Umbilical cord (tissue), 2 donors: ENCODE results near the gene BAG2. TPM values are rescaled to one million over a fixed set of nuclear protein-coding genes. Genes with fewer than 3 reads are reported as not detected.

Source experiments
- DNase-seq: peaks from one replicate; pipeline ENCODE4 v3.0.0-alpha.2; 2015; ENCODE audit warnings: low spot score
- total RNA-seq: library from RNA; depleted of rRNA; stranded (reverse); fragments of >200 nt; gene quantifications from one replicate; pipeline ENCODE4 v1.2.3, GENCODE V29; 2014; ENCODE audit warnings: low replicate concordance; ENCODE audit not compliant: insufficient read depth

The BAG2 gene
- 46.7 TPM for total RNA-seq

DNA sequence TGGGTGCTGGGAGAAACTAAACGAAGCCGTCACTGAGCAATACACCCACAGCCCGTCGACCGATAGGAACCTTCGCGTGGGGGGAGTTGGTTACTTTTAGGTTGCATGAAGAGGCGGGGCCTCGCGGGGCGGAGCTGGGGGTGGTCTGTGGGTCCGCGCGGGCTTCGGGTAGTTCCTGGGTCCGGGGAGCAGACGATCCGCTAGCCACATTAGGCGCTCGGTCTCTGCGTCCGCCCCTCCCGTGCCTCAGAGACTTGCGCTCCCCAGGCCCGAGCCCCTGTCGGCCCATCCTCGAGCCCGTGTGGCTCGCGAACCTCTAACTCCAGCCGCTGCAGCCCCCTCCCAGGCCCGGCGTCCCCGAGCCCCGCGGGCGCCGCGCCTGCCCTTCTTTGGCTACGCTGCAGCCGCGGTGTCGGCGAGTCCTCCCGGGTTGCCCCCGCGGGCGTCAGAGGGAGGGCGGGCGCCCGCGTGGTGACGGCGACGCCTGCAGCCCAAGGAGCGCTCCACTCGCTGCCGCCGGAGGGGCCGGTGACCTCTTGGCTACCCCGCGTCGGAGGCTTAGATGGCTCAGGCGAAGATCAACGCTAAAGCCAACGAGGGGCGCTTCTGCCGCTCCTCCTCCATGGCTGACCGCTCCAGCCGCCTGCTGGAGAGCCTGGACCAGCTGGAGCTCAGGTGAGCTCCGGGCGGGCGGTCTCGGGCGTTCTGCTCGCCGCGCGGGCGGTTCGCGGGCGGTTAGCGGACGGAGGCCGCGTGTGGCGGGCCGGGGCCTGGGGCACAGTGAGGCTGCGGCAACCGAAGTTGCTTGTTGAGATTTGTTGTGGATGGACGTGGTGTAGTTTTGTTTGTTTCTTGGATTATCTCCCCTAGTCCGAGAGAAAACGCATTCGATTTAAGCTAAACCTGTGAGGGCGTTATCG is at the start of gene BAG2:
Gene BAG2, plus strand, starts transcription at position 191 of the 920 bp plus-strand sequence. Its CDS starts 372 bp downstream, at position 563.
- peak; percentile 91 for DNase-seq

- DNase-seq: no peak
Measured at GRCh38 chr6:57123111-57123510, 49.0 kb upstream of the BAG2 start.

DNA sequence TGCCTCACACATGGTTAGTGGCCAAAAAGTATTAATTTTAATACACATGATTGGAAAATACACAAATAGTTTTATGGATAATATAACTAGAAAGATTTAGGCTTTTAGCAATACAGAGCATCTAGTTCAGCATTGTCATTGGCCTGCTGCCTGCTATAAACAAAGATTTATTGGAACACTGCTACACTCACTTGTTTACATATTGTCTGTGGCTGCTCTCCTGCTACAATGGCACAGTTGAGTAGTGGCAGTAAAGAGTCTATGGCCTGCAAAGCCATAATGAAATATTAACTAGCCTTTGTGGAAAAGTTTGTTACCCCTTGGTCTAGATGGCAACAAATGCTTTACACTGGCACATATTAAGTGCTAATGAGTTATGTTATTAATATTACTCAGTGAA is 44.4 kb upstream of the BAG2 start:
- no peak for DNase-seq

DNA sequence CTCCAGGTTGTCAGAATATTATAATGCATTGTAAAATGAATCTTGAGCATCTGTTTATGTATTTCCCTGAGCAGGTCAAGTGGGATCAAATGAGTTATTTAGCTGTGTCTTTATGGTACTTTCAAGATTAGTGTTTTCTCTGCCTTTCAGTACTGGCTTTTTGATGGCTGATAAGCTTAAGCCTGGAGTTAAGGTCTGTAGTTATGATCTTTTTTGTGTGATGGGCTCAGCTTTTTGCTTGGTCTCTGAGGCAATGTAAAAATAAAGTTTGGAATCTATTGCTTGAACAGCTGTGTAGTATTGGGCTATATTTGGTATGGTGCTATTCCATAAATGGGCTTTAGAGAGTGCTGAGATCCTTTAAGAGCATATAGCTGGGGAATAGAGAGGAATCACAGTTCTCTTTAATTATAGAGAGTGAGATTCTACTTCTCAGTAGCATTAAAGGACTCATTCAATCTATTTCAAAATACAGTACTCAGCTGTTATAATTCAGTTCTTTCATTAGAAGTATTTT is 41.4 kb upstream of the BAG2 start:
- DNase-seq: peak; percentile 94

DNA sequence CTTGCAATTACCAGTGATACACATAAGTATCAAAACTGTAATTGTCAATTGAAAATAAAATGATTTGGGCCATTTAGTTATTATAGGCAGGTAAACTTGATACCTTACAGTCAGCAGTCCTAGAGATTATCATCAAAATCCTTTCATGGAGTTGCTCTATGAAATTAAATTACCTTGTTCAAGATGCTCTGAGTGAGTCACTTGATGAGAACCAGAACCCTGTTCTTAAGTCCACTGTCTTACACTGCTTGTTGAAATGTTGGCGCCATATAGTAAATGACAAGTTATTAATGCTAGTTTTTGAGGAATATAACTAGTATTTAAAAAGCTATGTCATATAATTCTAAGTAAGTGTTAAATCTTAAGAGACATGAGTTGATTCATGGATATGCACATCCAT is 37.2 kb upstream of the BAG2 start:
- DNase-seq: peak; percentile 85

- DNase-seq: peak; percentile 76
Measured at GRCh38 chr6:57135885-57136284, 36.2 kb upstream of the BAG2 start.

- no peak for DNase-seq
Measured at GRCh38 chr6:57137350-57137749, 34.8 kb upstream of the BAG2 start.

DNA sequence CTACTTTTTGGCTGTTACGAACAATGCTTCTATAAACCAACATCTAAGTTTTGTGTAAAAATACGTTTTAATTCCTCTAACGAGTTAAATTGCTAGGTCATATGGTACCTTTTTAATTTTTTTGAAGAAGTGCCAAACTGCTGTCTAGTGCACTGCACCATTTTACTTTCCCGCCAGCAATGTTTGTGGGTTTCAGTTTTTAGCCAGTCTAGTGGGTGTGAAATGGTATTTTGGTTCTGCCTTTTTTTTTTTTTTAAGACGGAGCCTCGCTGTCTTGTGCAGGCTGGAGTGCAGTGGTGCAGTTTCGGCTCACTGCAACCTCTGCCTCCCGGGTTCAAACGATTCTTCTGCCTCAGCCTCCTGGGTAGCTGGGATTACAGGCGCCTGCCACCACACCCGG is 34.1 kb upstream of the BAG2 start:
- no peak for DNase-seq

GRCh38 chr6:57141451-57142177 is 30.5 kb upstream of the BAG2 start:
- peak; percentile 68 for DNase-seq

- no peak for DNase-seq
Measured at GRCh38 chr6:57142178-57142525, 30.0 kb upstream of the BAG2 start.

DNA sequence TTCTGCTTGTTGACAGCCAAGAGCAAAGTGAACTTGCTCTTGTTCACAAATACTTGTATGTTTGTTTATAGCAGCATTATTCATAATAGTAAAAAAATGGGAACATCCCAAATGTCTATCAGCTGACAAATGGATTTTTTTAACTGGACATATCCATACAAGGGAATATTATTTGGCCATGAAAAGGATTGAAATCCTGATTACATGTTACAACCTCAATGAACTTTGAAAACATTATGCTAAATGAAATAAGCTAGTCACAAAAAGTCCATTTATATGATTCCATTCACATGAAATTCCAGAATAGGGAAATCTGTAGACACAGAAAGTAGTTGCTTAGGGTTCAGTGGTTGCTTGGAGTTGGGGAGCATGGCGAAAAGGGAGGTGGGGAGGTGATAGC is 28.4 kb upstream of the BAG2 start:
- DNase-seq: no peak

DNA sequence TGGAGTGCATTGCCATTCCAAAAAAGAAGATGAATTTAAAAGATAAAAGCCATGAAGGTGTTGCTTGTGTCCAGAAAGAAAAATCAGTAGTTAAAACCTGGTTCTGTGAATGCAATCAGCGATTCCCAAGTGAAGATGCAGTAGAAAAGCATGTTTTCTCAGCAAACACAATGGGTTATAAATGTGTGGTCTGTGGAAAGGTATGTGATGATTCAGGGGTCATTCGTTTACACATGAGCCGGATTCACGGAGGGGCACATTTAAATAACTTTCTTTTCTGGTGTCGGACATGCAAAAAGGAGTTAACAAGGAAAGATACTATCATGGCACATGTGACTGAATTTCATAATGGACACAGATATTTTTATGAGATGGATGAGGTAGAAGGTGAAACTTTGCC is 24.7 kb upstream of the BAG2 start:
- DNase-seq: no peak

GRCh38 chr6:57147955-57148858 is 23.9 kb upstream of the BAG2 start:
- DNase-seq: no peak

DNA sequence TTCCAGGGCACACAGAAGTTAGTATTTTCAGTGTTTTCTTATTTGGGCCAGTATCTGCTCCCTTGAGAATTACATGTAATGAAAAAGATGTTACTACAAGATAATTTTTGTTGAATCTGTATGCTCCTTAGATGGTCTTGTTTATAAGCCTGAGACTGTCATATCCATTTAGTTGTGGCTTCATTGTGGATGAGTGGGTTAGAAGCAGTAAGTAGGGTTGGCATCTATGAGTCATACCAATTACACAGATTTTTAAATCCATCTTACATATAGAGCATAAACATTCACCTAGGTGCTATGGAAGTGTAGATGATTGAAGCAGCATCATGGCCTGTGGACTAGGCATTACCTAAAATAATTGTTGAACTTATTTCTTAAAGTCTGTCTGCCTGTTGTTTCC is 13.5 kb upstream of the BAG2 start:
- no peak for DNase-seq

DNA sequence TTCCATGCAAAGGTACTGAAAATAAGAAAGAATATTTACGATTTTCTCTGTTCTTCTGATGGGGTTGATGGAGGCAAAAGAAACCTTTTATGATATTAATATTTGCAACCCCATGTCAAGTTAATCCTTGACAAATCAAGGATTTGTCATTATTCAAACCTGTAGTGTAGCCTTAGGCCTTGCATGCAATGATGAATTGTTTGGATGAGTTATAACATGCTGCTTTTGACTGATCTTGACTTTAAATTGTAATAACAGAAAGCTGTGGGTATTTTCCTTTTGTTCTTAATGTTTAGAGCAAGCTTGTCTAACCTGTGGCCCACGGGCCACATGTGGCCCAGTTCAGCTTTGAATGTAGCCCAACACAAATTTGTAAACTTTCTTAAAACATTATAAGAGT is 13.0 kb upstream of the BAG2 start:
- DNase-seq: no peak

DNA sequence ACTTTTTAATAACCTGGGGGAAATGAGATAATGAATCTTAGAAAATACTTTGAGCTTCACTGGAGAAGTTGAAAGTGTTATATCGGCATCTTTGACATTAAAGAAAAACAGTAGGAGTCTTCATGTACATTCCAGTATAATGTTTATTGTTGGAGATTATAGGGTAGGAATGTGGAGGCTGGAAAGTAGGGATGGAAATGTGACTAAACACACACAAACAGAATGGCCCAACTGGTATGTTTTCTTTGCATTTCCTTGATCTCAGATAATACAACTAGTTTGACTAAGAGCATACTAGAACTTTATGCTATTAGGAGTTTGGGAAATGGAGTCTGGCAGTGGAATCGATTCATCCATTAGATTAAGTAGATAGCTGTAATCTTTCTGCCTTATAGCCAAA is 10.1 kb upstream of the BAG2 start:
- no peak for DNase-seq

DNA sequence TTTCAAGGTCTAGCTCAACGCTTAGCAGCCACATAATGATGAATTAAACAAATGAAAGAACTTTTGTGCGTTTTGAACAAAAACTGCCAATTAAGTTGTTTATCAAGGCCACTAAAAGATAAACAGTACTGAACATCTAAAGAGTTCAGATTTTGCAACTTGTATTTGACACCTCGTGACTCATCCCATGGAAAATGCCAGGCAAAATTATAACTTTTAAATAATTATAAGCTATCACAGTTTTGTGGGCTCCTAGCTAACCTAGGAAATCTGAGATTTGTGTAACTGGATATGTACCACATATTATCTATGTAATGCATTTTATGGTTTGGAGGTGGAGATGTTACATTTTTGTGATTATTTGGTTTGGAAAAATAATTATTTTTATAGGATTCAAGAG is 9.6 kb upstream of the BAG2 start:
- DNase-seq: no peak

- DNase-seq: no peak
Measured at GRCh38 chr6:57163956-57164355, 8.2 kb upstream of the BAG2 start.

DNA sequence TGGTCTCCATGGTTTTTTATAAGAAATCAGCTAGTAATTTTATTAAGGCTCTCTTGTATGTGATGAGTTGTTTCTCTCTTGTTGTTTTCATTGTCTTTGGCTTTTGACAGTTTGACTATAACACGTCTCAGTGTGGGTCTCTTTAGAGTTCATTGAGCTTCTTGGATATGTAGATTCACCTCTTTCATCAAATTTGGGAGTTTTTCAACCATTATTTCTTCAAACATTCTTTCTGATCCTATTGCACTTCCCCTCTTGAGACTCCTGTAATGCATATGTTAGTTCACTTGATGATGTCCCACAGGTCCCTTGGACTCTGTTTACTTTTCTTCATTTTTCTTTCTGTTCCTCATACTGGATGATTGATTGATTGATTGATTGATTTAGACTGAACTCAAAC is 7.0 kb upstream of the BAG2 start:
- no peak for DNase-seq

- peak; percentile 50 for DNase-seq
Measured at GRCh38 chr6:57173056-57173885, 1.1 kb downstream of the BAG2 start.
